Esophagus muscularis mucosa (tissue), 4 donors: ENCODE measurements around the gene OXER1.

Experiments
- CTCF ChIP-seq, 3 experiments: fragments of 200-600 bp in 2 of 3; fragments of 450-650 bp in 1 of 3; sonication (generic) in 2 of 3; IDR thresholded peaks; one replicate each; pipeline ENCODE4 v1.5.1; 2017 to 2019; ENCODE audit warnings: antibody characterized with exemption in 3 of 3, mild to moderate bottlenecking in 2 of 3, moderate library complexity in 1 of 3
- EP300 ChIP-seq: sonication (generic); formaldehyde crosslinking; IDR thresholded peaks from one replicate; pipeline ENCODE4 v1.6.1; 2017; ENCODE audit warnings: antibody characterized with exemption
- POLR2A ChIP-seq: fragments of 450-650 bp; IDR thresholded peaks from one replicate; pipeline ENCODE4 v1.6.1; 2017; ENCODE audit warnings: antibody characterized with exemption, moderate library complexity, mild to moderate bottlenecking, low read depth

GRCh38 chr2:42723465-42723864 lies 40.5 kb downstream of the OXER1 start:
- TF ChIP-seq CTCF (IDR thresholded peaks at IDR 0.05) (no peak), POLR2A (no peak), EP300 (no peak)
